GM18870 (cell line): ENCODE measurements around the gene SNRPD3.

ENCODE experiments used
- ATAC-seq: cut with Tn5 transposase; IDR thresholded peaks from one replicate; pipeline ENCODE4 v1.9.1; 2021; ENCODE audit warnings: moderate library complexity; ENCODE audit not compliant: unreplicated experiment

The SNRPD3 gene

DNA sequence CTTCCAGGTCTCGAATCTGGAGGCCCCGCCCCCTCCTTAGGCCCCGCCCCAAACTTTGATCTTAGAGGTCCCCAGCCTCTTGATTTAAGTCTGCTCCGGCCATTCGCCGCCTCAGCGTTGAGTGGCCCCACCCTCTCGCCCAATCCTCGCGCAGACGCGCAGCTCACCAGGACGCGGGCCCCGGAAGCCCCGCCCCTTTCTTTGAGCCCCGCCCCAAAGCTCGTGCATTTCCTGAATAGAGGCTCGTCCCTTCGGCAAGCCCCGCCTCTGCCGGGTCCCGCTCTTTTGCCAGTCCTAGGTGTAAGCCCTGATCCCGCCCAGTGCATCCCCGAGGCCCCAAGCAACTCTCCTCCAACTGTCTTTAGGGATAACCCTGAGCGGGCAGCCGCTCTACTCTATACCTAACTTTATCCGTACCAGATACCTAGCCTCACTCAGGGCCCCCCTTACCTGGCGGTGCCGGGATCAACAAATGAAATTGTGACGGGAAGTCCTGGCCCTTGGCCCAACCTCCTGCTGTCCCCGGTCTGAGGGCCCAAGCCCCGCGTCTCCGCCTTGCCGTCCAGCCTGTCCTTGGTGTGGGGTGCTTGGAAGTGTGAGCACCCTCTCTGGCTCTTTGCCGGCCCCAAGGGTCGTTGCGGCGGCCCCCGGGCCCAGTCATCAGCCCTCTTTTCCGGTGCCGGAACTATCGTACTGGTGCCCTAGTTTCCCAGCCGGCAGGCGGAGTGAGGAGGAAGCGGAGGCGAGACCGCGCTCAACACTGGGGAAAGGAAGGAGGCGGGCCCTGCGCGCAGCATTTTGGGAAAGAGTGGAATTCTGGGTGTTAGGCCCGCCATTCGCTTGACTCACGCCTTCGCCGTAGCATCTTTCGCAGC is at the start of gene SNRPD3:
SNRPD3 (plus strand) TSS at position 835 of the 875 bp plus-strand sequence. CDS start 1,676 bp downstream, outside the sequence.
- peak; percentile 65 for ATAC-seq

DNA sequence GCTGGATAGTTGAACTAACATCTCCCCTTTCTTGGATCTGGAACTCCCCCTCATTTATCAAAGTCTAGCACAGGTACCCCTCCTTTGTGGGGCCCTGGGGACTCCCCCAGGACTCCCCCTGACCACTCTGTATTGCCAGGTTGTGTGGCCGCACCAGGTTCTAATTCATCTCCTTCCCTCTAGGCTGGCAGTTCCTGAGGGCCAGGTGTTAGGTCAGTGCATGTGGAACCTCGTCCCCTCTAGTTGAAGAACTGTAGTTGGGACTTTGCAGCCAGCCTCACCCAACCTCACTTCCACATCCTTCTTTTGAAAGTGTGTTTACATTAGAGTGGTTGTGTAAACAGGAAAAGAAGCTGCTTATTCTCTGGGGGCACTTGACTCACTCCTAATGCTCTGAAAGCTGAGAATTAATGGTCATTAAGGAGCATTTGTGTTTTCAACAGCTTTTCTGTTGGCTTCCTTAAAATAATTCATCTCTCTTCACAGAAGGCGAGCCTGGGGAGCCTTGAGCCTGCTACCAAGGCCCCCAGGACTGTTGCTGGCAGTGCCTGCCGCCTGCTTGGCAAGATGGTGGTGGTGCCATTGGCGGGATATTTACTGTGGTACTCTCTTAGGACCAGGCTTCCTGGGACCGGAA is 48.9 kb upstream of the SNRPD3 start:
- ATAC-seq: no peak

DNA sequence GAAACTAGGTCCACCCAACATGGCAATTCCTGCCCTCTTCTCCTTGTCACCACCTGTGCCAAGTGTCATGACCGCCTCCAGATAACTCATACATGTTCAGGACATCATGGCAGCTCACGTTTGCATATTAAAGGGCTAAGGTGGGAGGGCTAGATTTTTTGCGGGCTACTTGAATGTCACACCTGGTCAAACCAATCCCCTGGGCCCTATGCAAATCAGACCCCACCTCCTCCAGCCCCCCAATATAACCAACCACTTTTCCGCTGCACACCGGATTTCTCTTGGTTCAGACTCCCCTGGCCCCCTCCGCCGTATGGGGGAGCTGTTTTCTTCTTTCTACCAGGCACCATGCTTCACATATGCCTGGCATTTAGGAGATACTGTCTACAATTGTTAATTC is 48.1 kb upstream of the SNRPD3 start:
- ATAC-seq: no peak

DNA sequence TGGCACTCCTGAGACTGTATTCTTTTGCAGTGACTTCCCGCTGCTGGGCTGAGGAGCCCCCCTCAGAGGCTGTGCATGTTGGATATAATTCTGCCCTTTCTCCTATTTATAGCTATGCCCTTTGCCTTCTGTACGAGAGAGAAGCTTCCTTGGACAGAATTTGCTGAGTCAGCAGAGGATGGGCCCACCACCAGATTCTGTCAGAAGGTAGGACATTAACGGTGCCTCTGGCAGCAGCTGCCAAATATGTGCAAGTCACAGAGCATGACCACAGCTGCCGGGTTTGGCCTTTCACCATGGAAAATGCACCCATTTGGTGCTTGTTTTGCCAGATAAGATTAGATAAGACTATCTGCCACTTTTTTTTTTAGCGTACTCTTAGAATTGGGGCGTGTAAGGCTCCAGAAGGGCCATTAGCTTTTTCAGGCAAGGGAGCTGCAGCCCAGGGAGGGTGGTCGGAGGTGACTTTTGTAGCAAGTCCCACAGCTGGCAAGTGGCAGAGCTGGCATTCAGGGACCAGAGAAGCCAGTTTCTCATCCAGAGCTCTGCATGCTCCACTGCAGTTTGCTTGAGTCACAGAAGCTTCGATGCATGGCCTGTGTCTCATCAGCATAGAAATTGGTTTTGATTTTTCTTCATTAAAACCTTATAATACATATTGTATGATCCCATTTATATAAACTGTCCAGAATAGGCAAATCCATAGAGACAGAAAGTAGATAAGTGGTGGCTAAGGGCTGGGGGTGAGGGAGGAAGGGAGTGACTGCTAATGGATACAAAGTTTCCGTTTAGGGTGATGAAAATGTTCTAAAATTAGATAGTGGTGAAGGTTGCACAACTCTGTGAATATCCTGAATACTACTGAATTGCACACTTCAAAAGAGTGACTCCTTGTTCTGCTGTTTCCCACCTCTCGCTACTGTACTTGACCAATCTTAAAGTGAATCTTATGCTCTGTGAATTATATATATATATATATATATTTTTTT is 44.9 kb upstream of the SNRPD3 start:
- ATAC-seq: no peak

DNA sequence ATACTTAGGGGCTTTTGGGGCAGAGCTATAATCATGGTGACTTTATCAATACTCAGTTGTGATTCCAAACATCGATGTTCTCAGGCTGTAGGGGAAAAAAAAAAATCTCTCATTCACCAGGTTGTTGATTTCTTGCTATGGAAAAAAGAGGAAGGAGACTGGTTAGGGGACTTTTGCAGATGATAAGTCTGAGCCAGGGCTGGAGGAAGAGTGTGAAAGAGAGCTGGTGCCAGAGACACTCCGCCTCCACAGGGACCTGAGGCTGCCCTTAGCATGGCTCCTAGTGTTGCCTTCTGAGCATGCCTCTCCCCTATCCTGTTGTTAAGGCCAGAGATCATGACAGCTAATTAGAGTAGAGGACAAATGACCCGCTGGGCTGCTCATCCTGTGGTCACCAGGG is 43.8 kb upstream of the SNRPD3 start:
- ATAC-seq: no peak

DNA sequence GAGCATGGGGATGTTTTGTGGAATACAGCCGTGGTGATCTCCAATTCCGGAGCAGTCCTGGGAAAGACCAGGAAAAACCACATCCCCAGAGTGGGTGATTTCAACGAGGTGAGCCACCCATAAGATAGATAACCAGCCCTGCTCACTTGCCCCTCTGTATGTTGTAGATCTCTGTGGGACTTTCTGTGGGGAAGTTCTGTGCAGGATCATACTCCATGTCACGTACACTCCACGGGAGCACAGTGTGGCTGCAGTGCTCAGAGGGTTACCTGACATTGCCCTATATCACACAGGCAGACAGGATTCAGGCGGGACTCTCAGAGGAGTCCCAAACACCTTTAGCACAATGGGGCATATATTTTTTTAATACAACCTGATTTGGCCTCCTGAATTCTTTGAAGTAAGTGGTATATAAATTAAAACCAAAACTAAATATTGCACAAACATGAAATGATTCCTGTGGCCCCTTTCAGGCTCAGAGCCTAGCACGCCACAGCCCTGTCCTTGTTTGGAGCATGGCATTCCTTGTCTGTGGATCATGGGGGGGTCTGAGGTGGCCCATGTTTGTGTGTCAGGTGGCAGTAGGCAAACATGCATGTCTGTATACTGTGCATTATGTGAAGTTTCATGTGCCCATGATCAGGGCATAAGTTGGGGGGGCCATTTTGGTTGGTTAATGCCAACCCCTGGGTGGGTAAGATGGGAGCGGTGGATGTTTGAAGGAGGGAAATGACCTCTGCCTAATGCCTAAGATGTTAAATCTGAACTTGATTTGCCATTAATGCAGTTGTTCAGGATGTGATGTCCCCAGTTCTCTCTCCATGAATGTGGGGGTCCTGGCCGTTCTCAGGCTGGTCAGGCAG is 42.2 kb upstream of the SNRPD3 start:
- no peak for ATAC-seq

DNA sequence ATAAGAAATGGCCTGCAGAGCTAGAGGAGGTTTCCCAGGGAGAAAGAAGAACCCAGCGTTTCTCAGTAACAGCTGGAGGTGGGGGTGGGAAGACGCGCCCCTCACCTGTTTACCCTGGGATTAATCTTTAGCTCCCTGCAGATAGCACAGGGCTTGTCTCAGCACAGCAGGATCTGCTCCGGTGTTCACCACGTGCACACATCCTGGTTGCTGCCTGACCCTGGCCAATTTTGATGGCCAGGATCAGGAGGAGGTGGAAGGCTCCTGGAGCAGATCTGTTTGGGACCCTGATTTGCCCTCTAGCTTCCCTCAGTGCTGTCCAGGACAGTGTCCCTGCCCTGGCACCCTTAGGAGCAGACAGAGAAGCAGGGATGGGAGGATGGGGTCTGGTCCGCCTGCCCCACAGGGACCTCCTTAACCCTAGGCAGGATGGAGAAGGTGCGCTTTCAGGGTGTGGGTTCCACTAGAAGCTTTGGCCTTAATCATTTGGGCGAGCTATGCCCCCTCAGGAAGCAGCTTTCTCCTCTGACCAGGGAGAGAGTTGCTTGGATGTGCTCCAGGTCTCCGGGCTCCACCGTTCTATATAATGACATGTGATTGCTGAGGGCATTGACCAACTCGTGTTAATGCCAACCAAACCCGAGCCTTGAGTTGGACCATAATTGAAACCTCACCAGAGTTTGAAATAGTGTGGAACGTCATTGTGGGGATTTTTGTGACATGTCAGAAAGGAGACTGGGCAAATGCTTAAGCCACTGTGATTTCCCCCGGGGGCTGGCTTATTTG is 41.4 kb upstream of the SNRPD3 start:
- ATAC-seq: no peak

DNA sequence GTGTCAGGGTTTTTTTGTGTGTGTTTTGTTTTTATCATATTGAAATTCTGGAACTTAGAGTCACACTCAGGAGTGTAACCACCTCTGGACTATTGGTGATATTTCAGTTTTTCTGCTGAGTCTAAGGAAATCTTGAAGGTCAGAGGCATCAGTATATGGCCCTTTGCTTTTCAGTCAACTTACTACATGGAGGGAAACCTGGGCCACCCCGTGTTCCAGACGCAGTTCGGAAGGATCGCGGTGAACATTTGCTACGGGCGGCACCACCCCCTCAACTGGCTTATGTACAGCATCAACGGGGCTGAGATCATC is 40.8 kb upstream of the SNRPD3 start:
- no peak for ATAC-seq

DNA sequence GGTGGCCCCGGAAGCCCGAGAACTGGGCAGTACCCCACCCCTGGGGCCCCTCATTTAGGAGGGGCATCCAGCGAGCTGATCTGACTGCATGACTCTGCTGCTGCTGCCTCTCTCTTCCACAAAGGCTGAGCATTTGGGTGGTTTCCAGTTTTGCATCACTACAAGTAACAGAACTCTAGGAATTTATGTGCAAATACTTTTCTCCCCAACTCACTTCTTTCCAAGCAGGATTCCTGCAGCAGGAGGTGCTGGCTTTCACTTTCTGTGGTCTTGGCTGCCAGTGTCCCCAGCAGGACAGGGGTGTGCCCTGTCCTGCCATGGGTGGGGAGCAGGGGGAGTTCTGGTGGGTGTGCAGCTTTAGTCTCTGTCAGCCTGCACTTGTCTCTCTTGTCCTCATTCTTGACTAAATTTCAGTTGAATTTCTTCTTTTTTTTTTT is 39.5 kb upstream of the SNRPD3 start:
- no peak for ATAC-seq

DNA sequence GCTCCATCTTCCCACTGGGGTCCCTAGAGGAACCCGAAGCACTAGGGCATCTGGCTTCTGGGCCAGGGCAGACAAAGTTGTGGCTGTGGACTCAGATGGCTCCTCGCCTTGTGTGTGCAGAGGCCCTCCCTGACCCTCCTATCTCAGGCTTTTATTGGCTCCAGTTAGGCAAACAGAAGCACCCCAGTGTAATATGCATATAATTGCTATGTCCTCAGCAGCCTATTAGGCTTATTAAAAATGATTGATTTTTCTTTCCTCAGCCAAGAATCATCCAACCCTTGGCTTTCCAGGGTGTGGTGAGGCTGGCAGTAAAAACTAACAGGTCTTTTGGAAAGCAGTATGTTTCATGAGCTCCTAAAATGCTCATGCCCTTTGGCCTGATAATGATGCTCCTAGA is 38.4 kb upstream of the SNRPD3 start:
- no peak for ATAC-seq

DNA sequence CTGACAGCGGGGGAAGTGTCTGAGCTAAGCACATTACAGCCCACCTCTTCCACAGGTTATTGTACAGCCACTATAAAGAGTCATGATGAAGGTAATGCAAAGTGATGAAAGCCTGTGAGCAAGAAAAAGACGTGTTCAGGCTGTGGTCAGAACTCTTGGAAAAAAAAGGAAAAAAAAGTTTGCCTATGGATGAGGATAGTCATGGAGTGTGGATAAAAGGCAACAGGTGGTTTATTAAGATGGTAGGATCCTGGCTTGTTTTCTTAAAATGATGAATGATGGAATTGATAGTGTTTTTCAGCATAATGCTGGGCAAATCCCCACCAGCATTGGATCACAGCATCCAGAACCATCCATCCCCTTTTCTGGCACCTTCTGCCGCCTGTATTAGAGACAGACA is 37.6 kb upstream of the SNRPD3 start:
- ATAC-seq: no peak

DNA sequence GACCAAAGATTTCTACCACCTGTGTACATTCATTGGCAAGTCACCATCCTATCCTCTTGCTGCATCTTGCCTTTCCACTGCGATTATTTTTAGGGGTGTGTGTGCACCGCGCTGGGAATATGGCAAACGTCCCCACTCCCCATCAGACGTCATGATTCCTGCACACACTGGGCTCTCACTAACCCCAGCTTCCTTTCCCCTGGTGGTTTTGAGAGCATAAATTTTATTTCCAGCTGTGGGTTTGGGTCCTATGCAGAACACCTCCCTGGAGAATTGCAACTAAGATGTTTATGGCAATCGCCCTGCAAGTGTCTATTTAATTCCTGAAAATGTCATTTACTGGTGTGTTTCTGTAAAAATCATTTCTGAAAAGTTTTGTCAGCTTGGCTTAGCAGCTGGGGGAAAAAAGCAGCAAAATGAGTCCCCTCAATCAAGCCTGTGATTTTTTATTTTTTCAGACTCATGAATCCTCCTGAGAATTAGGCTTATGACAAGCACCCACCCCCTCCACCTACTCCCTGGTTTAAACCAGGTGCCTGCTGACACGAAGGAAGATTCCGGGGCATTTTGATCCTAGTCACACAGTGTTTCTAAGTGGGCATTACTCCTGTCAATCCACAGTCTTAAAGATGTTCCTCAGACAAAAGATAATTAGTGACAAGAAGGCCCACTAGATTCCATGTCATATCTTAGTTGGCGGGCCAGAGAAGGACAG is 36.9 kb upstream of the SNRPD3 start:
- no peak for ATAC-seq

DNA sequence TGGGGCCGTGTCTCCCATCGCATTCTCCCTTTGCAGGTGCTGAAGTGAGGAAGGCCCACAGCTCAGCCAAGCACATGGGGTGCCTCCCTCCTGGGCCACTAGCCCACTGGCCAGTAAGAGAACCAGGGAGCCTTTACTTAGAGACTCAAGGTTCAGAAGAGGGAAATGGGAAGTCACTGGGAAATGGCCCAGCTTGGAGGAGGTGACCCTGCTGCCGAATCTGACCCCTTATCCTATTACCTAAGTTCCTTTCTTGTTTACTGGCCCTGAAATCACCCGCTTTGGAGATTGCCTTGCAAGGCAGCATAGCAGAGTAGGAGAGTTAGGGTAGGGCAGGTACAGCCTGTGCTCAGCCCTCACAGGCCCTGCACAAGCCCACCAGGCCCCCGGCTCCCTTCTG is 36.3 kb upstream of the SNRPD3 start:
- no peak for ATAC-seq

DNA sequence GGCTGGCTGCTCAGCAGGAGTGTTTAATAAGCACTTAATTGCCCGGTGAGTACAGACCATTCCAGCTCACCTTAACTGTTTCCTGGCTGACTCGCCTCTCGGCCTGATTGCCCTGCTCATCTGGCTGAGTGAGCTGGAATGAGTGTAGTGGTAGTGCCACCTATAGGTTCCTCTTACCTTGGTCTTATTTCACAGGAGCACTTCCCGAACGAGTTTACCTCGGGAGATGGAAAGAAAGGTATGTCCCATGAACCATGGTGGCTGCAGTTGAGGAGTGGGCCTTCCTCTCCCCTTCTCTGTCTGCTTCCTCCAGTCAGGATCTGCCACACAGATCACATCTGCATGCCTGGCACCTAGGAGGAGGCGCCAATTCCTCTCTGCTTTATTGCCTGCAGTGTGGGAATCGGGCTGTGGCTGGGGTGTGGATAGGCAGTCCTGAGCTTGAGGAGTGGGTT is 34.0 kb upstream of the SNRPD3 start:
- ATAC-seq: no peak

DNA sequence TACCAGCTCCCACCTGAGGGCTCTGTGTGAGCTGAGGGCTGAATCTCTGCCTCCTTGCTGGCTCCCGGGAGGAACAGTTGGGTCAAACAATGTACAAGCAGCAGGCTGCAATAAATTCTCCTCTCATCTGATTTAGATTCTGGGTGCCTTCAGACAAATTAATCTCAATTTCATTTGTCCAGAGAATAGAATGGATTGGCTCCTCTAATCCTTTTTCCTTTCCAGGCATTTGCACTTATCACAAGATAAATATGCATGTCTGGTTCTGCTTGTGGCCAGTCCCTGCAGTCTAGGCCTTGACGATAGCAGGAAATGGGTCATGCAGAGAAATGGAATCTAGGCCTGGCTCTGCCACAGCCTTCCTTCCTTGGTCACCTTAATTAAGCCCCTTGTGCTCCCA is 31.9 kb upstream of the SNRPD3 start:
- no peak for ATAC-seq

DNA sequence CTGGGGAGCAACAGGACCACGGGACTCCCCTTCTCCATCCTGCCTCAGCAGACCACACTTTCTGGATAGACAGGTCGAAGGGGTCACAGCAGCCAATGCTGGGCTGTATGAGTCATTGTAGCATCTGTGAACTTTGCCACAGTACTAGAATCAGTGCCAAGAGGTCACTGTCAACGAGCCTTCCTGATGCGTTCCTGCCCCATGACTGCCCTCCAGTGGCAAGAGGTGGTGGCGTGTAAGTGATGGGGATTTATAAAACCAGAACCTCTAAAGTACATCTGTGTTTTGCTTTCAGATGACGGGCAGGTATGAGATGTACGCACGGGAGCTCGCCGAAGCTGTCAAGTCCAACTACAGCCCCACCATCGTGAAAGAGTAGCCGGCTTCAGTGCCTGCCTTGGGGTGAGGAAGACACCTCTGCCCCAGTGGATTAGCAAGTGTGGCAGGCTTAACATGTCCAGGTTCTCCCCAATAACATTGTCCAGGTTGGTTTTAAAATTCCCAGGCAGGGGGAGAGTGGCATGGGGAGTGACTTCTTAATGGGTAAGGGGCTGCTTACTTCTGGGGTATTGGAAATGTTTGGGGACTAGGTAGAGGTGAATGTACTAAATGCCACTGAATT is 30.3 kb upstream of the SNRPD3 start:
- no peak for ATAC-seq

DNA sequence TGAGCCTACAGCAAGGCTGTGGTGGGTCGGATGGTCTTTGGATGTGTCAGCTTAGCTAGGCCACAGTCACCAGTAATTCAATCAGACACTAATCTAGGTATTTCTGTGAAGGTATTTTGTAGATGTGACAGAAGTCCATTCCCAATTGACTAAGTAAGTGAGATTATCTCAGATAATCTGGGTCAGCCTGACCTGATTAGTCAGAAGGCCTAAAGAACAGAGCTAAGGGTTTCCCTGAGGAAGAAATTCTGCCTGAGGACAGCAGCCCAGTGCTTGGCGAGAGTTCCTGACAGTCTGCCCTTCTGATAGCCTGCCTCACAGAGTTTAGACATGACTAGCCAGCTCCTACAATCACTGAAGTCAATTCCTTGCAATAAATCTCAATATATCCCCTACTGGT is 29.6 kb upstream of the SNRPD3 start:
- no peak for ATAC-seq

DNA sequence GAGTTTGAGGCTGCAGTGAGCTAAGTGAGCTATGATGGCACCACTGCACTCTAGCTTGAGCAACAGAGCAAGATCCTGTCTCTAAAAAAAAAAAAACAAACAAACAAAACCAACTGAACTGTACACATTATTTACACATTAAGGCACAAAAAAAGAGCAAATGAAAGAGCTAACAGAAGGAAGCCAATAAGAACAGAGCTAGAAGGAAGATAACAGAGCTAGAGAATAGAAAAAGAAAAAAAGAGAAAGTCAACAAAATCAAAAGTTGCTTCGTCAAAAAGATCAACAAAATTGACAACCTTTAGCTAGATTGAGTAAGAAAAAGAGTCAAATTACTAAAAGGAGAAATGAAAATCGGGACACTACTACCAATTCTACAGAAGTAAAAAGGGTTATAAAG is 25.9 kb upstream of the SNRPD3 start:
- ATAC-seq: no peak
